Hepatic stellate cell (primary cell): Measurements from ENCODE around the gene CACNG3.
"Not testable (repeated sequence)": the region's sequence is repeated elsewhere in the genome, so short reads cannot be mapped to it uniquely, and the experiment has no call there.

Source experiments
- DNase-seq: peaks from one replicate; pipeline ENCODE4 v3.0.0; 2011; ENCODE audit warnings: low spot score

CACNG3 gene

DNA sequence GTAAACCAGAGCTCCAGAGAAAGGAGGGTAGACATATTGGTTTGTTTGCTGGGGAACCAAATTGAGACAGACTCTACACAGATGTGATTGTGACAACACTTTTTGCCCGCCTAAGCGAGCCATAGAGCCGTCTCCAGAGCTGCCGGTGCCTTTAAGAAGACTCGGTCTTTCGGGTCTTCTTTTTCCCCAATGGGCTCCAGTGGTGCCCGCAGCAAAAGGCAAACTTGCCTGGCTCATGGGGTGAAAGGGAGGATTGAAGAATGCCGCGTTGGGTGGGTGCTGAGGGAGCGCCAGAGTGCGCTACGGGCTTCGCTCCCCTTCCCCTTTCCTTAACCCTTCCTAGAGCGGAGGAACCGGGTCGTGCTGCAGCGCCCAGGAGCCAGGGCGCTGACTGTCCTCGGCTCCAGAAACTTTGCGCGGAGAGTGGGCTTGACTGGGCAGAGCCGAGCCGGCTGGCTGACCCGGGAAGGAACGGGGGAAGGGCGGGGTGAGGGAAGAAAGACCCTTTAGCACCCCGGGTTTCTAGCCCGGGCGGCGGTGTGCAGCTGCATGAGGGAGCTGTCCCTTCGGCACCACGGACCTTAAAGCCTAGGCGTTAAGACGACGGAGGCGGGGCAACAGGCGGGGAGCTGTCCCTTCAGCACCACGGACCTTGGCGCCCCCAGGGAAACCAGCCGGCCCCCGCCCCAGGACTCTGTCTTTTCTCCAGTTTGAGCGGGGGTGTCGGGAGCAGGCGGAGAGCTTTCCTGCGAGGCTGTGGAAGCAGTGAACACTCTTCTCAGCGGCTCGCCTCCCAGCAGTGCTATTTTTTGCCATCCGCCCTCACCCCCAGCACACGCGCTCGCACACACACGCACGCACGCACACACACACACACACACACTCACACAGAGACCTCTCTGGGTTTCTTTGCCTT, at the start of gene CACNG3:
Gene CACNG3, plus strand, starts transcription at position 880 of the 916 bp plus-strand sequence. CDS start 420 bp downstream, outside the sequence.
- DNase-seq: no peak

DNA sequence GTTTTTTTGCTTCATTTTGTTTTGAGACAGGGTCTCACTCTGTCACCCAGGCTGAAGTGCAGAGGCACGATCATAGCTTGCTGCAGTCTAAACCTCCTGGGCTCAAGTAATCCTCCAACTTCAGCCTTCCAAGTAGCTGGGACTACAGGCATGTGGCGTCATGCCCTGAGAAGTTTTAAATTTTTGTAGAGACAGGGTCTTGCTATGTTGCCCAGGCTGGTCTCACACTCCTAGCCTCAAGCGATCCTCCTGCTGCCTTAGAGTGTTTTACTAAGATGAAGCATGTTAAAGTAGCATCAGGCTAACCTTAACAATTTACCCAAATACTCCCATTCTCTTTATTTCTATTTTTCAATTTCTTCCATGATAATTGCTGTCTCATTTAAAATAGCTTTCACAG, 49.2 kb upstream of the CACNG3 start:
- no peak for DNase-seq

DNA sequence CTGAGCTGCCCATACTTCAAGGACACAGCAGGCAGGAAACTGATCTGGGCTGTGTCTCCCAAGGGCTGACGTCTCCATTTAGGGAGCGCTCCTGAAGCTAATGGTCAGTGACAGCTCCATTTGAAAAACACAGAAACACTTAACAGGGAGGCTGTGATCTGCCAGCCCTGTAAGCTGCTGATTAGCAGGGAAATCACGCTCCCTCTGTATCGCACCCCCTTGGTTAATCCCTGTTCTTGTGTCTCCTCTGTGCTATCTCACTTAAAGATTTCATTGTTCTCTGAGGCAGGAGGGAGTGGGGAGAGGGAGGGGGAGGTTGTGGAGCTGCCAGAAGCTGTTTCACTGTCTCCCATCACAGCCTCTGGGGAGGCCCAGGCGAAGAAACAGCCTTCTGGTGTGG, 47.4 kb upstream of the CACNG3 start:
- DNase-seq: no peak

DNA sequence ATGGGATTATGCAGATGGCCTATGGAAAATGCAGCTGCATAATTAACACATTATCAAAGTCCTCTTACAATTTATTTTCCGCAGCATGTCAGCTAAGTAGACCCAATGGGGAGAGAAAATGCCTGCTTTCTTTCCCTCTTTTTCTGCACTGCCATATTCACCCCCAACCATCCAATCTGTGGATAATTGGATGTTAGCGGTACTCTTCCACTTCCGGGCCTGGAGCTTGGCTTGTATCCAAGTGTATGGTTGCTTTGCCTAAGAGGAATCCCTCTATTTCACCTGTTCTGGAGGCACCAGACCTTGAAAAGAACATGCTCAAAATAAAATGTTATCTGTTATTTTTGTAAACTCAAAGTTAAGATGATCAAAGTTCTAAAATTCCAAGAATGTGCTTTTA, 41.1 kb upstream of the CACNG3 start:
- no peak for DNase-seq

DNA sequence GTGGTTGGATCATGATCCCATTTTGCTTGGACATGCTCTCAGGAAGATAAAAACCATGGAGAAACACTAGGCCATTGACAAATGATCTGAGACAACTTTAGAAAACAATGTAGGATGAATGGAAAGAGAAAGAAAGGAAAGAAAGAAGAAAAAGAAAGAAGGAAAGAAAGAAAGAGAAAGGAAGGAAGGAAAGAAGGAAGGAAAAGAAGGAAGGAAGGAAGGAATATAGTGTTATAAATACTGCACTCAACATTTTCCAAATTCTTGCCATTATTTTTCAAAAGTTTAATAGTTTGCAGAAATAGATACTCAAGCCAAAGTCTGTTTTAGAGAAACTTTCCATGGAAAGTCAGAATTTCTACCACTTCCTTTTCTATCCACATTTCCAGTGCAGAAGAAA, 39.2 kb upstream of the CACNG3 start:
- DNase-seq: no peak

DNA sequence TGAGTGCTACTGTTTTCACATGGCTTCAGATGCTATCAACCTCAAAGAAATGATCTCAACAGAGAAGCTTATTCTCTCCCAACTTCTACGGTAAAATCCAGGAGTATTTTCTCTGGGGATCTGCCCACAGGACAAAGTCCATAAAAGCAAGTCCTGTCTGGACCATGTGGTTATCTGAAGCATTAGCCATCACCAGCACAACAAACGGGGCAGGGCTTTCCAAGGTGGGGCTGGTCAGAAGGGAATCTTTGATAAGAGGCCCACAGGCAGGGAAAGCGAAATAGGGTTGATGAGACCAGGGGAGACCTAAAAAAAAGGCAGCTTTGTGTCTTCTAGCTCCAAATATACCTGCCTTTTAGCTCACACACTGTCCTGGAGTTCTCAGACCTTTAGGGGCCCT, 38.7 kb upstream of the CACNG3 start:
- DNase-seq: no peak

DNA sequence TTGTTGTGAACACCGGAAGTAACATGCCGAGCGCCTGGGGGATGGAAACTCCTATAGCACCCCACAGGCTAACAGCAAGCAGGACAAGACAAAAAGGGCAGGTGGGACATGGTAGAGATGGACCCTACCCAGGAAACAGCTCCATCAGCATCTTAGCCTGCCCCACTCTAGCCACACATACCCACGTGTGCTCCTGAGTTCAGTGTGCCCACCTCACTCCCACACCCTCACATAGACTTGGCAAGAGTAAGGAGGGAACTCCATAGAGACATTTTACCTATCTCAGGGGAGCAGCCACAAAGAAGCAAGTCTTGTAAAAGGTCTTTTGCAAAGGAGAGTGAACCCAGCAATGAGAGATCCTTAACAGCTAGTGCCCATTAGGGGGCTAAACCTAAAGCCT, 37.8 kb upstream of the CACNG3 start:
- DNase-seq: no peak

DNA sequence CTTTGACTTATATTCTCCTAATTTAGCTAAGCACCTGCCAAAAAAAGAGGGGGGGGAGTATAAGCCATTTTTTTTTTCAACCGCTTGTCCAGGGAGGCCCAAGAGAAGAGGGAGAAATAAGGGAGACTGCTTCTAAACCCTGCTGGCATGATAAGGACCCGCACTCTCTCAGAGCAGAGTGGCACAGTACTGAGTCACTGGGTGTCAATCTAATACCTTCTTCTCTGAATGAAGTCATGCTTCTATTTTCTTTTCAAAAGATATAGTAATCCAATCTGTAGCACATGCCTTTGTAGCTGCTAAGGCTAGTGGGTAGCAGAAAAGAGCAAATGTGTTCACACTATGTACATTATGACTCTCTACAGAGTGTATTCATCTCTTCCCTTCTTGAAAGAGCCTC, 34.9 kb upstream of the CACNG3 start:
- no peak for DNase-seq

DNA sequence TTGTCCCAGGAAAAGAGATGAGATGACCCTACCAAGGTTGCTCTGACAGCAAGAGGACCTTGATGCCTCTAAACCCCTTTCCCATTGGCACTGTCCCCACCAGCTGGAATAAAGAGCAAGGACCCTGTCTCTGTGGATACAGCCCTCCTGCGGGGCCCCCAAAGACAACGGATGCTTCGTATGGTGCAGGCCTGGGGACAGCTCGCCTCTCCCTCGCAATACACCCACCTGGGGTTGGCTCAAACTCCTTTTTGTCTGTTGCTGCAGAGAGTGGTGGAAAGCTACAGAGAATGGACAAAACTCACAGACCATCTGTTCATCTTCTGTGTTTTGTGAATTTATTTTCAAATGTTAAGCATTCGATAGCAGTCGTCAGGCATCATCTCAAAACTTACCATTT, 27.6 kb upstream of the CACNG3 start:
- DNase-seq: no peak

DNA sequence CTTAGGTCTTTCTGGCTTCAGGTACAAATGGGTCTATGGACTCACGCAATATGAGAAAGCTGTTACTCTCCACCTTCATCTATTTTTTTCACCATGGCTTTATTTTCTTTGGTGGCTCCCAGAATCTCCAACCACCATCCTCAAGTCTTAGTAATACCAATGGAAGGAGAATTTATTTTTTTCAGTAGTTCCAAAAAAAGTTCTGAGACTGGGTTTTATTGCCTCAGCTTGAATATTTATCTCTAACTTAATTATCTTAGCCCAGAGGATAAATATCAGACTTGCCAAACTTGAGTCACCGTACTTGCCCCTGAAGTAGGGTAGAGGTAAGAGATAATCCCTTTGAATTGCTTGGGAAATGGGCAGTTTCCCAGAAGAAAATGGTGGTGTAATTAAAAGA, 23.2 kb upstream of the CACNG3 start:
- DNase-seq: no peak

DNA sequence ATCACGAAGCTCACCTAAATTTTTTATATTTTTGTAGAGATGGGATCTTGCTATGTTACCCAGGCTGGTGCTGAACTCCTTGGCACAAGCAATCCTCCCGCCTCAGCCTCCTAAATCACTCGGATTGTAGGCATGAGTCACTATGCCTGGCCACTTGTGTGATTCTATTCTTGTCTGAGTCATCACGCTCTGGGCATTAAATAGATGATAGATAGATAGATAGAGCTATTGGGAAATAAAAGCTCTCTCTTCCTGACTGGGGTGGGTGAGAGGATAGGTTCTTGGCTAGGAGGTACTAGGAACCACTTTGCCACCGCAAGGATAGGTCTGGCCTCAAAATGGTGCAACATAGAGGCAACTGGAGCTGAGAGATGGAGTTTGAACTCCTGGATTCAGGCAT, 21.4 kb upstream of the CACNG3 start:
- DNase-seq: no peak

DNA sequence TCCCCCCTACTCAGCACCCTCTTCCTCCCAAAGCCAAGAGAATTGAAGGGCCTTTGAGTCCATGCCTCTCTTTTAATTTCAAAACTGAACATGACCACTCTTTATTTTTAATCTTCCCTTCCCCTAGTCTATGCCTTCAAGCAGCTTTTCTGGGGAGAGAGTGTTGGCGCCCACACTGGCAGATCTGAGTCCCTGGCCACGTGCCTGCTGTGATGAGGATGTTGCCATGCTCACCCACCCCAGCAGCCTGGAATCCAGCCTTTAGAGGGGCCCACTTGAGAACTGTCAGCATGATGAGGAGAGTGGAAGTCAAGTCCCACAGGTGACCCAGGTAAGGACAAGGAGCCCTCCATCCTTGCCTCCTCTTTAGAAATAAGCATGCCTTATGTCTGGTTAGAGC, 20.3 kb upstream of the CACNG3 start:
- no peak for DNase-seq

DNA sequence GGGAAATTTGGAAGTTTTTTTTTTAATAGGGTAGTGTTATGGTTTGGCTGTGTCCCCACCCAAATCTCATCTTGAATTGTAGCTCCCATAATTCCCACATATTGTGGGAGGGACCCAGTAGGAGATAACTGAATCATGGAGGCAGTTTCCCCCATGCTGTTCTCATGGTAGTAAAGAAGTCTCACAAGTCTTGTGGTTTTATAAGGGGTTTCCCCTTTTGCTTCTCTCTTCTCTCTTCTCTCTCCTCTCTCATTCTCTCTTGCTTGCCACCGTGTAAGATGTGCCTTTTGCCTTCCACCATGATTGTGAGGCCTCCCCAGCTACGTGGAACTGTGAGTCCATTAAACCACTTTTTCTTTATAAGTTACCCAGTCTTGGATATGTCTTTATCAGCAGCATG, 17.3 kb upstream of the CACNG3 start:
- not testable (repeated sequence) for DNase-seq

DNA sequence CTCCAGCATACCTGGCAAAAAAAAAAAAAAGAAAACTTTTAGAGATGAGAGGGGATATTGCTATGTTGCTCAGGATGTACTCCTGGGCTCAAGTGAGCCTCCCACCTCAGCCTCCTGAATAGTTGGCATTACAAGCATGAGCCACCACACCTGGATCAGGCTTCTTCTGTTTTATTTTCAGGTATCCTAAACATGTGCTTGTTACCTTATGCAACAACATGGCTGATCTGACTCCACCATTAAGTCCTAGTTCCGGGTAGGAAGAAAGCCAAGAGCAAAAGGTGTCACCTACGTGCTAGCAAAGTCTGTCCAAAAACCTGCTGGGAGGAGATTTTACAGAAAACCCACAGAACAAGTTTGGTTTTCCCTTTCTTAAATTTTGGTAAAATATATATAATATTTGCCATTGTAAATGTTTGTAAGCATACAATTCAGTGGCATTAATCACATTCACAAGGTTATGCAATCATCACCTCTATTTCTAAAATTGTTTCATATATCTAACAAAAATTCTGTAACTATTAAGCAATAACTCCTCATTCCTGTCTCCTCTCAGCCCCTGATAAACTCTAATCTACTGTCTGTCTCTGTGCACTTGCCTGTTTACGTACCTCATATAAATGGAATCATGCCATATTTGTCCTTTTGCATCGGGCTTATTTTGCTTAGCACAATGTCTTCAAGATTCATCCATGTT, 9.1 kb upstream of the CACNG3 start:
- DNase-seq: no peak

DNA sequence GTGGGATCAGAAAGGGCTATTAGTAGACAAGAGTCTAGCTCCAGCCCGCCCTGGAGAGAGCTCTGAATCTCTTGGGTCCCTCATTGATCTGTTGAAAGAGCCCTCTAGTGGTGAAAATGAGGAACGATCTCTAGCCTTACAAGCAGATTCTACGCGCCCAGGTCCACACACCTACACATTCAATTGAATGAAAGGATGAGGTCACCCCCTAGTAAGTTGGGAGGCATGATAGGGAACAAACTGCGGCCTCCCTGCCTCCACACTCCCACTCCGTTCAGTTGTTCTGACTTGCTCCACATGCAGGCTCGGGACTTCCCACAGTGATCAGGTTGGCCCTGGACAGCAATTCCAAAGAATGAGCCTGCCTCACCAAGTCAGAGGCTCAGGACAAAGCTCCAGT, 2.9 kb upstream of the CACNG3 start:
- peak; percentile 14 for DNase-seq

DNA sequence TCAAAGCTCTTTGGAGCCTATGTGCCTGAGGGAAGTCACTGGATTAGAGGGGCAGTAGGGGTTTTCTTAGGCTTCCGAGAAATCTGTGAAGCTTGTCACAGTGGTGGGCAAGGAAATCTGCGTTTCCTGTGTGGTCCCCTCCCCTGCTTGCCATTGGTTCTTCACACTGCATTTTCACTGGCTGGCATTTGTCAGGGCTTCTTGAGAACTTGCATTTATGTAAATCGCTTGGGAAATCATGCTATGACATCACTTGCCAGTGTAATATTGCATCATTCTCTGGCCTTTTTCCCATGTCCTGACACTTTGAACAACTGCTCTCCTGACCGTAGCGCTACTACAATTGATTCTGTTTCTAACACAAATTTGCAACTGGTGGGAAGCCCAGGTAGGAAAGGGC, 1.8 kb downstream of the CACNG3 start:
- no peak for DNase-seq

DNA sequence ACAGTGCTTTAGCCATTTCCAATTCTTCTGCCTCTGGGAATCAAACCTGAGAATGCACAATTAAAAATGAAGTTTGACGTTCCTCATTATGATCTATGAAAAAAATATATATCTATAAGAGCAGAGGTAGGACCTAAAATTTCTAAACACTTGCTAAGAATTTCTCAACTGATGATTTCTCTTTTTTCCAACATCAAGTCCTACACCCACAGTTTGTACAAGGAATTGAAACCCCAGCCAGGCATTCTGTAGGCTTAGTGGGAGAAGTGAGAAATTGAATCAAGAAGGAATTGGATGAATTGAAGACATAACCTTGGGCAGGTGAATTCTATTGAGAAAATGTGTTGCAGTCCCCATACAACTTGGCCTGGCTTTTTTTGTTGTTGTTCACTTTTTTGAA, 2.7 kb downstream of the CACNG3 start:
- no peak for DNase-seq

DNA sequence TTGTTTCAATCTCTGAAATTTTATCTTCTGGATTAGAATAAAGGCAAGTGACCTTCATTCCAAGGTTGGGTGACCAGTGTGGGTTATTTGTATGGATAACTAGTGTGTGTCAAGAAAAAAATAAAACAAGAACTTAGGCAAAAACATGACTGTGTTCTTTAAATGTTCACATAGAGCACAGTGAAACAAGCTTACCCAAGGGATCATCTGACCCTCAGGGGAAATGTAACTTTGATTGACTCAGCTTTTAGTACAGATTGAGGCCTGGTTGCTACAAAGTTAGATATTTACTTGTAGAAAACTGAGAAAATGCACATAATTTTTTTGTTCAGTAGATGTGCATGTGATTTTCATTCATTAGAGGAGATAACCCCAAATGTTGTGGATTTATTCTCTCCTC, 6.7 kb downstream of the CACNG3 start:
- DNase-seq: no peak

DNA sequence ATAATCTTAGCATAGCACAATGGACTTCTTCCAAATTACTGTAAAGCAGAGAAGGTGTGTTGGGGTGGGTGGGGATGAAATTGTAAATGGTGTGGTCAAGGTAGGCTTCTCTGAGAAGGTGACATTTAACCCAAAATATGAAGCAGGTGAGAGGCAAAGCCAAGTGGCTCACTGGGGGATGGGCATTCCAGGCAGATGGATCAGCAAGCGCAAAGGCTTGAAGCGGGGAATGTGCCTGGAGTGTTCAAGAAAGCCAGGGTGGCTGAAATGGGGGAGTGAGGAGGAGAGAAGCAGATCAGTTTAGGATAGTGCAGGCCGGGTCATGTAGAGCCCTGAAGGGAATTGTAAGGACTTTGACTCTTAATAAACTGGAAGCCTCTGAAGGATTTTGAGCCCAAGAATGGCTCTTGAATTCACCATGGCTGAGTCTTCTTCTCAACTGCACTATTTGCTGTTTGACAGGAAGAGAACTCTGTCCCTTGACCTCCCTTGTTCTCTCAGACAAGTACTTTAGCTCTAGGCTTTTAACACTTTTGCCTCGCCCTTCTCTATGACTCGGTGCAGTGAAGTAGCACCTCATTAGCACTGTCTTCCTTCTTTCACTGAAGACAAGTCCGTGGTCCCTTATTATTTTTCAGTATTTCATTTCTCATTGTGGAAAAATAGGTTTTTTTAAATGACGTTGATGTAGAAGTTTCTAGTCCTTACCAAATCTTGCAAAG, 14.7 kb downstream of the CACNG3 start:
- no peak for DNase-seq

DNA sequence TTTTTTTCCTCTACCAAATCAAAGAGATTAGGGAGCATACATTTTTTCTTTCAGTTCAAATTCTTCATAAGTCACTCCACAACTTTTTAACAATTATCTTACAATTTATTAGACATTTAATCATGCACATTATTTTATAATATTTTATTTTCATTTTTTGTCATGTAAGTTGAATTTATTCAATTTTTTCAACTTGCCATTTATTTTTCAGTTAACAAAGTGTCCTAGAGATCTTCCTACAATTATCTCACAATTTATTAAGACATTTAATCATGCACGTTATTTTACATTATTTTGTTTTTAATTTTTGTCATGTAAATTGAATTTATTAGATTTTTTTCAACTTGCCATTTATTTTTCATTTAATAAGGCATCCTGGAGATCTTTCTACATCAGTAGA, 16.2 kb downstream of the CACNG3 start:
- DNase-seq: no peak

DNA sequence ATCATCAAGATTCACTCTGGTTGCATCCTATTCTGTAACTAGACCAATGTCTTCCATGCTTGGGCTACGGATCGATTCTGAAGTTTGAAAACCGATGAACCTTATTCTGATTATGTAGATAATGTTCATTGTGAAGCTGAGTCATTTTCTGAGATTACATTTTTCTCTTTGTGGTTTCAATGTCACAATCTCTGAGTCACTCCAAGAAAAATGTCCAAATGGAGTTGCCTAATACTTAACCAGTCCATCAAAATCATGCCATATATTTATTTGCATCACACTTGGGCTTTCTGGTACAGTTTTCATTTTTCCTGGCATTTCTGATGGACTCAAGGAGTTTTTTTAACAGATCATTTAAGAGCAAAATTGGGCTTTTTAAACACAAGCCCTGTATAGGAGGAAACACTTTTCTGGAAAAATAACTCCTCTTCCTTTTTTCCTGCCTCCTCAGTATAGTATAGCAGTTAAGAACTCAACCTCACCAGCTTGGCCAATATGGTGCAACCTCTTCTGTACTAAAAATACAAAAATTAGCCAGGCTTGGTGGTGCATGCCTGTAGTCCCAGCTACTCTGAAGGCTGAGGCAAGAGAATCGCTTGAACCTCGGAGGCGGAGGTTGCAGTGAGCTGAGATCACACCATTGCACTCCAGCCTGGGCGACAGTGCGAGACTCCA, 17.5 kb downstream of the CACNG3 start:
- DNase-seq: no peak

DNA sequence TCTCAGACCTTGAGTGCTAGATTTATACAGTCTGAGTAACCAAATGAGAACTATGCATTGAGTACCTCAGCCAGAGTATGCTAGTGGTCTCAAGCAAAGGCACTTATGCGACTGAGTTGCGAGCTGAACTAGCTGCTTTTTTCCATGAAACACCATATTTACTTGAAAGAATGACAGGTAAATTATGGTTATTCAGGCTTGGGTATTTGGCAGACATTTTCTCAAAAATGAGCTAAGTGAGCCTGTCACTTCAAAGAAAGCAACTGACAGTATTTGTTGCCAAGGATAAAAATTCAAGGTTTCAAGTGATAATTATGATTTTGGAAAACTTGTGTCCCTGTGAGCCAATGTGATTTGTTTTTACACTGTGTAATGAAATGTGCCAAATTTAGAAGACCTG, 19.3 kb downstream of the CACNG3 start:
- no peak for DNase-seq
